Heart left ventricle (tissue), 16 donors: ENCODE data around the gene CHN2. TPM values are rescaled to one million over a fixed set of nuclear protein-coding genes. Genes with fewer than 3 reads are reported as not detected.

ENCODE experiments used
- ATAC-seq, 4 donors: fragments of 200-7000 bp; cut with Tn5 transposase; one replicate each; pipeline ENCODE4 v1.9.1; 2020 to 2022; ENCODE audit warnings: moderate library complexity in 4 of 4, mild to moderate bottlenecking in 3 of 4, moderate number of reproducible peaks in 1 of 4
- DNase-seq, 5 donors: peaks; one replicate each; pipeline ENCODE4 v3.0.0-alpha.2; 2020
- H3K27ac ChIP-seq, 12 donors: fragments of 200-600 bp; sonication (generic) in 4 of 12; one replicate each; pipeline versions ENCODE4 v1.5.0 to v1.8.0; 2016 to 2022; ENCODE audit warnings: mild to moderate bottlenecking in 2 of 12
- H3K27me3 ChIP-seq, 9 donors: fragments of 200-600 bp; sonication (generic) in 2 of 9; one replicate each; pipeline versions ENCODE4 v1.5.1 to v1.8.0; 2016 to 2022; ENCODE audit warnings: mild to moderate bottlenecking in 3 of 9
- H3K36me3 ChIP-seq, 9 donors: fragments of 200-600 bp; sonication (generic) in 2 of 9; one replicate each; pipeline versions ENCODE4 v1.5.0 to v1.8.0; 2018 to 2022; ENCODE audit warnings: mild to moderate bottlenecking in 2 of 9
- H3K4me1 ChIP-seq, 12 donors: fragments of 200-600 bp; sonication (generic) in 4 of 12; one replicate each; pipeline versions ENCODE4 v1.5.0 to v1.8.0; 2016 to 2022; ENCODE audit warnings: mild to moderate bottlenecking in 3 of 12
- H3K4me3 ChIP-seq, 12 donors: fragments of 200-600 bp; sonication (generic) in 4 of 12; one replicate each; pipeline versions ENCODE4 v1.5.0 to v1.8.0; 2017 to 2022; ENCODE audit warnings: mild to moderate bottlenecking in 9 of 12, moderate library complexity in 4 of 12
- H3K9me3 ChIP-seq, 12 donors: fragments of 200-600 bp; sonication (generic) in 4 of 12; one replicate each; pipeline versions ENCODE4 v1.5.0 to v1.8.0; 2016 to 2022; ENCODE audit warnings: mild to moderate bottlenecking in 1 of 12
- POLR2A ChIP-seq, 2 donors: fragments of 450-650 bp; IDR thresholded peaks; one replicate each; pipeline ENCODE4 v1.6.1; 2017; ENCODE audit warnings: antibody characterized with exemption in 2 of 2, mild to moderate bottlenecking in 2 of 2, moderate library complexity in 2 of 2
- WGBS, 4 donors: extraction: QIAGEN DNeasy Blood & Tissue Kit in 2 of 4; methylation state at CpG; one replicate each; pipeline versions ENCODE4 v1.1.5 to v1.1.7; 2013 to 2018; 5-methylcytosine and 5-hydroxymethylcytosine counted together
- intact Hi-C, 10 donors: fragments of 100-400 bp; cut with DNase I; formaldehyde crosslinking; loops; one replicate each; pipeline versions ENCODE4 v1.11.1 to v1.14.2; 2022
- polyA plus RNA-seq, 2 donors: library from polyadenylated mRNA; stranded (reverse); fragments of 200-250 nt; gene quantifications; one replicate each; pipeline ENCODE4 v1.2.3, GENCODE V29; 2013
- total RNA-seq, 9 donors: library from RNA; depleted of rRNA in 2 of 9; stranded (reverse); fragments of >200 nt in 2 of 9; fragmentation: NEBNext Ultra II Directional in 3 of 9; extraction: Animal tissue kit (Norgen Biotek cat#: 25700) in 3 of 9; gene quantifications; one replicate each; pipeline versions ENCODE4 v1.1.0 to v1.2.4, GENCODE V29; 2016 to 2023
- TF ChIP-seq, protein P1 (sequence below), 12 donors: fragments of 200-600 bp; sonication (generic) in 4 of 12; IDR thresholded peaks; one replicate each; pipeline versions ENCODE4 v1.5.0 to v1.8.0; 2018 to 2022; ENCODE audit warnings: antibody characterized with exemption in 12 of 12, mild to moderate bottlenecking in 5 of 12
- donor health status: ischemic (EF 13 %, LVEDD 7.1; RV severe dilation, severe dysfunction).
- donor health status: healthy with polysubstance abuse.
- donor health status: DM: no; HTN: yes; CAD: no.
- donor health status: DM: no; HTN: no; CAD: no.
- donor health status: ischemic (EF 25% LVEDD 6.9; RV normal size, moderate dysfunction).
- donor health status: ischemic (EF 25% LVEDD 5.7; RV mildly dilated, moderate dysfunction).
- donor health status: healthy.
- donor health status: DM: yes; HTN: yes; CAD: no.
- donor health status: ischemic (EF 35%, LVEDD 5.7; RV mildly dilated, moderate dysfunction).
- donor health status: nonischemic (EF 11% LVEDD 7.7; RV severe dilation, severe dysfunction).
- donor health status: DM: yes; HTN: yes; CAD: no.
- donor health status: PGD.
- donor health status: ischemic (EF 29% LVEDD 5.4; RV normal size, mild dysfunction).
- donor health status: nonischemic (EF 23%, LVEDD 6.1; RV moderate dilation, normal function).

The CHN2 gene
- total and polyA plus RNA-seq, 11 donors: 11.2 to 54.4 (median 33.6) TPM

- intact Hi-C loops: no loop called here
- 51 to 66% (median 58%) methylated on average over 5 of the region's 5 CpGs for WGBS, 4 donors
- Histone ChIP-seq H3K4me3 (no peak overlapping the region), H3K9me3 (no peaks in the 10 kb centered on the region), H3K27me3 (no peaks in the 10 kb centered on the region), H3K4me1 (peaks cover 0 to 43% (median 2%) of the 10 kb centered on the region in 12 donors), H3K27ac (peak overlapping the region in 1 of 12 donors; percentile 14), H3K36me3 (no peaks in the 10 kb centered on the region)
- ATAC-seq (no peak), DNase-seq (no peak)
- no peak for TF ChIP-seq POLR2A (IDR thresholded peaks at IDR 0.05)
- TF ChIP-seq, protein P1, sequence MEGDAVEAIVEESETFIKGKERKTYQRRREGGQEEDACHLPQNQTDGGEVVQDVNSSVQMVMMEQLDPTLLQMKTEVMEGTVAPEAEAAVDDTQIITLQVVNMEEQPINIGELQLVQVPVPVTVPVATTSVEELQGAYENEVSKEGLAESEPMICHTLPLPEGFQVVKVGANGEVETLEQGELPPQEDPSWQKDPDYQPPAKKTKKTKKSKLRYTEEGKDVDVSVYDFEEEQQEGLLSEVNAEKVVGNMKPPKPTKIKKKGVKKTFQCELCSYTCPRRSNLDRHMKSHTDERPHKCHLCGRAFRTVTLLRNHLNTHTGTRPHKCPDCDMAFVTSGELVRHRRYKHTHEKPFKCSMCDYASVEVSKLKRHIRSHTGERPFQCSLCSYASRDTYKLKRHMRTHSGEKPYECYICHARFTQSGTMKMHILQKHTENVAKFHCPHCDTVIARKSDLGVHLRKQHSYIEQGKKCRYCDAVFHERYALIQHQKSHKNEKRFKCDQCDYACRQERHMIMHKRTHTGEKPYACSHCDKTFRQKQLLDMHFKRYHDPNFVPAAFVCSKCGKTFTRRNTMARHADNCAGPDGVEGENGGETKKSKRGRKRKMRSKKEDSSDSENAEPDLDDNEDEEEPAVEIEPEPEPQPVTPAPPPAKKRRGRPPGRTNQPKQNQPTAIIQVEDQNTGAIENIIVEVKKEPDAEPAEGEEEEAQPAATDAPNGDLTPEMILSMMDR (IDR thresholded peaks at IDR 0.05): no peak
Measured at GRCh38 chr7:29328045-29328444, 133.5 kb downstream of the CHN2 start.

GRCh38 chr7:29328811-29329210, 134.2 kb downstream of the CHN2 start:
- H3K27me3 ChIP-seq: no peaks in the 10 kb centered on the region
- DNase-seq (no peak), ATAC-seq (no peak)
- H3K27ac ChIP-seq: peak overlapping the region in 1 of 12 donors; percentile 14
- 51 to 68% (median 55%) methylated on average over 2 of the region's 2 CpGs for WGBS, 4 donors
- no peak overlapping the region for H3K4me3 ChIP-seq
- H3K4me1 ChIP-seq: peaks cover 0 to 43% (median 2%) of the 10 kb centered on the region in 12 donors
- intact Hi-C loops: no loop called here
- TF ChIP-seq POLR2A (IDR thresholded peaks at IDR 0.05): no peak
- TF ChIP-seq, protein P1 (IDR thresholded peaks at IDR 0.05): no peak
- H3K36me3 ChIP-seq: no peaks in the 10 kb centered on the region
- no peaks in the 10 kb centered on the region for H3K9me3 ChIP-seq

DNA sequence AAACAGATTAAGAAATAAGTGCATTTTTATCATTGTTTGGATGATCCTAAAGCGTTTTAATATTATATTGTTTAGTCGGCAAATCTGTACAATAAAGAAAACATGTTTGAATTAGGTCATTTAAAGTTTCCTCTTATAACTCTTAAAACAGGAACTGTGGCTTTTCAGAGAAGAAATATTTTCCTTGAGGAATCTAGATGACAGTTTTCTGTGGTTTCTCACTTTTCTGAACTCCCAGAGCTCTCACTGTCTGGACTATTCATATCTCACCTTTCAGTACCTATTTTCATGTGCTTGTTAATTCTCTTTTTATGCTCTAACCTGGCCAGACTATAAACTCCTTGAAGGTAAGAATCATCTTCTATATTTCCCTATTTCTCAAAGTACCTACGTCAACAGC, 135.1 kb downstream of the CHN2 start:
- Histone ChIP-seq H3K27ac (no peak overlapping the region), H3K9me3 (no peaks in the 10 kb centered on the region), H3K27me3 (no peaks in the 10 kb centered on the region), H3K4me1 (peaks cover 0 to 43% (median 2%) of the 10 kb centered on the region in 12 donors), H3K4me3 (no peak overlapping the region), H3K36me3 (no peaks in the 10 kb centered on the region)
- TF ChIP-seq, protein P1 (IDR thresholded peaks at IDR 0.05): no peak
- no peak for TF ChIP-seq POLR2A (IDR thresholded peaks at IDR 0.05)
- ATAC-seq (no peak), DNase-seq (no peak)
- 78 to 81% (median 78%) methylated on average over 3 of the region's 3 CpGs for WGBS, 4 donors
- intact Hi-C loops: no loop called here

- no peak for ATAC-seq
- WGBS, 4 donors: 66 to 85% (median 78%) methylated on average over 5 of the region's 5 CpGs
- peaks cover 0 to 46% (median 2%) of the 10 kb centered on the region in 12 donors for H3K4me1 ChIP-seq
Measured at GRCh38 chr7:29330136-29330535, 135.6 kb downstream of the CHN2 start.

More at GRCh38 chr7:29330136-29330535, 135.6 kb downstream of the CHN2 start:
- Histone ChIP-seq H3K4me3 (no peak overlapping the region), H3K27me3 (no peaks in the 10 kb centered on the region), H3K9me3 (no peaks in the 10 kb centered on the region), H3K36me3 (no peaks in the 10 kb centered on the region), H3K27ac (no peak overlapping the region)
- no peak for TF ChIP-seq POLR2A (IDR thresholded peaks at IDR 0.05)
- TF ChIP-seq, protein P1 (IDR thresholded peaks at IDR 0.05): no peak
- intact Hi-C loops: no loop called here
- no peak for DNase-seq
